NCI-H187 treated with DMSO at 0.1 percent for 48 hours (cell line): ENCODE data around the gene TENM3.

Experiments used
- DNase-seq: peaks from one replicate; lab custom pipeline; 2025; lab: John Stamatoyannopoulos, UW

The TENM3 gene

DNA sequence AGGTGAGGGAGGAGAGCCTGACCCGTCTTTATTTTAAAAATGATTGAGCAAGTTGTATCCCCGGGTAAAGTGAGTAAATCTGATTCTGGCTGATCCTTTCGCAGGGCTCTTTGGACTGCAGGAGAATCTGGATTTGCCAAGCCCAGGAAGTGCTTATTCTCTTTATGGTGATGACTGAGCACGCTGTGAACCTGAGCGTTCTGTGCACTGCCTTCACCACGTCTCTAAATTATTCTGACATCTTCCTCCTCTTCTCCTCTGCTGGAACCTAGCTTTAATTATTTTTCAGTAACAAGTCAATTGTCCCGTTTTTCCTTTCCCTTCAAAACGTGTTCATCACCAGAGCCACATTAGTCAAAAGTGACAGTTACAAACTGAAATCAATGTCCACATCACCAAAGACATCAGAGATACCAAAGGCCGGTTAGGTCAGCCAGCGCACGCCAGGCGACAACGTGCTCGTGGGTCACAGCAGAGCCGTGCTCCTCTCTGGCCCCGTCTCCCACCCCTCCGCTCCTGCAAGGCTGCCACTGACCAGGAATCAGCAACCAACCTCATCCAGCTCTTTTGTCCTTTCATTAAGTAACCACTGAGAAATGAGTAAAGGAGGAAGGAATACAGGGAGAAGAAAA is 599.7 kb downstream of the TENM3 start:
- DNase-seq = no peak

- no peak for DNase-seq
Measured at GRCh38 chr4:182843808-182844325, 600.7 kb downstream of the TENM3 start.

- no peak for DNase-seq
Measured at GRCh38 chr4:182845618-182846017, 602.4 kb downstream of the TENM3 start.

GRCh38 chr4:182846036-182846435 is 602.8 kb downstream of the TENM3 start:
- DNase-seq = no peak

DNA sequence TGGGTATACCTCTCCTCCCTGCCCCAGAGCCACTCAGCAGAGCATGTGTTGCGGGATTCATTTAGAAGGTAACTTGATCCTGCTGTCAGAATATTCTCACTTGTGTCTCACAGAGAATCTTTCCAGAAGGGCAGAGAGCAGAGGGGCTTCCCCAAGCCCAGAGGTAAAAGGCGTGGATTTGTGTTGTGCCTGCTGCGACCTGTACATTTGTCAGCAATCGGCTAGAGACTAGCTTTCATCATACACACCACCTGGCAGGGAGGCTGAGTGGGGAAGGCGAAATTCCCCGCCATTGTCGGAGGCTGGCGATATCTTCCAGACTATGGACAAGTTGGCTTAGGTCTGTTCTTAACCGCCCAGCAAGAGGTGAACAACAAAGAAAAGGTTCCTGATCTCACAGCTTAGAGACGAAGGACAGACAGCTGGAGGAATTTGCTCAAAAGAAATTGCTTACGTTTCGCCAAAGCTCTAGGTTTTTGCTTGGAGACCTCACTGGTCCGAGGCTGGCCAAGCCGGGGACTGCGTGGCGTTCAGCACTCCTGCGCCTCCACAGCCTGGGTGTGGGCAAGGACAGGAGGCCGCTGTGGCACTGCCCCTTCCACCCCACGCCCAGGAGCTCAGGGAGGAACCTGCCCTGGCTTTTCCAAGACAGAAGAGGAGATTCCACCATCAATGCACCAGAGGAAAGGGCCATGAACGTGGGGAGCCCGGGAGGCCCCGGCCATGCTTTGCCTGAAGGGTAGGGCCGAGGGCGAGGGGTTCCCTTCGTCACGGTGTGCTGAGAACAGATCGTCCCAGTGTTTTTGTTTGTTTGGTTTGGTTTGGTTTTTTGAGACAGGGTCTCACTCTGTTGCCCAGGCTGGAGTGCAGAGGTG is 604.6 kb downstream of the TENM3 start:
- DNase-seq = no peak

DNA sequence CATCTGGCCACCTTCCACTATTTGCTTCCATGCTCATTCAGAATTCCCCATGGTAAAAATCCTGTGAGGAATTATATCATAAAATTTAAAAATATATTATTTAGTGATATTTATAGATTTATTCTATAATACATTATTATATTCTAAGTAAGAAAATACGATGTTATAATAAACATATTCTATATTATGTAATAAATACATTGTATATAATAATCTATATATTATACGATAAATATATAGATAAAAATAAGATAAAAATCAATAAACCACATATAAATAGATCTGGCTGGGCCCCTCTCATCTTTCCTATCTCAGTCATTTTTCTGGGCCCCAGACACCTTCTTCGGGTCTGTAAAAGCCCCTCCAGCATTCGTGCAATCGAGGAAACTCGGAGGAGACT is 605.5 kb downstream of the TENM3 start:
- no peak for DNase-seq
